GM21529 (cell line): ENCODE measurements around the gene TBC1D10B.
A peak's percentile ranks its signal among the peaks of the same experiment; 100 is the strongest.

Source experiments
- ATAC-seq: cut with Tn5 transposase; IDR thresholded peaks from one replicate; pipeline ENCODE4 v1.9.1; 2021; ENCODE audit not compliant: unreplicated experiment

Gene TBC1D10B

DNA sequence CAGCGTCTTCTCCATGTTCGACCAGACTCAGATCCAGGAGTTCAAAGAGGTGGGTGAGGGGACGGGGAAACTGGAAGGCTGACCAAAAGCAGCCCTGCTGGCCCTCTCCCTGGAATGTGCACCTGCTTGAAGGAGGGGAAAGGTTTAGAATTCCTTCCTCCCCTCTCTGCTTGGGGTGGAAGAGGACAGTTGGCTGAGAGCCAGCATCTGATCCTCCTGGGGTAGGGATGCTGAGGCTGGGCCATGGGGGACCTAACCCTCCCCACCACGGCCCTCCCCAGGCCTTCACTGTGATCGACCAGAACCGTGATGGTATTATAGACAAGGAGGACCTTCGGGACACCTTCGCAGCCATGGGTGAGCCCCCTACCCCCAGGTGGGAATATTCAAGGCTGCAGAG, 5.6 kb upstream of the TBC1D10B start:
- ATAC-seq: no peak

DNA sequence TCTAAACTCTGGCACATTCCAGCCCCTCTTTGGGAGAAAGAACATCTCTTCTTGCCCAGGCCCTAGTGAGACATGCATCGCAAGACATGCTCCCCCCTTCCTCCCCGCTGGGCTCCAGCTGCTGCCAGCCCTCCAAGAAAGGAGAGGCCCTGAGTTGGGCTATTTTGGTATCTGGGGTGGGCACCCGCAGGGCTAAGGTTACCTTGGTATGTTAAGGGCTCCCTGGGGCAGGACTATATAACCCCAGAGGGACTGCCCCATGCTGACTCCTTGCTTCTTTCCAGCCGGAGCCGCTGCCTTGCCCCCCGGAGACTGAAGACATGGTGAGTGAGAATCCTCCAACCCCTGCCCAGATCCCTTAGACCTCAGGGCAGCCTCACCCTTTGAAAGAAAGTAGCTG, 4.2 kb upstream of the TBC1D10B start, which contains the start of gene MYL11:
MYL11 (plus strand) TSS at position 265 of the 400 bp plus-strand sequence; CDS start at position 321, 56 bp downstream.
- ATAC-seq: no peak

DNA sequence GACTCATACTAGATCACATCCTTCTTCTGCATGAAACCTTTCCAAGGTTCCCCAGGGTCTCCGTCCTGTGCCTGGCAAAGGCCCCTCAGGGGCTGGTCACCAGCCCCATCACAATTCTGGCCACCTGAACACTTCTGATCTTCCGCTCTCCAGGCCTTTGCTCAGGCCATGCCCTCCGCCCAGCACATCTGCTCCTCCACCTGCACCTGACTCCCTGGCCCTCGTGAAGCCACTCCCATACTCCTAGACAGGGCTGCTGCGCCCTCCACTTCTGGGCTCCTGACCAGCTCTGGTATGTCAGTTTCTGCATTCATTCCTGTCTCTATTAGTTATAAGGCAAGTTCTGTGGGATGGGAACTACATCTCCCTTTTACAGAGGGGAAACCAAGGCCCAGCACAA, 2.4 kb upstream of the TBC1D10B start:
- ATAC-seq: no peak

DNA sequence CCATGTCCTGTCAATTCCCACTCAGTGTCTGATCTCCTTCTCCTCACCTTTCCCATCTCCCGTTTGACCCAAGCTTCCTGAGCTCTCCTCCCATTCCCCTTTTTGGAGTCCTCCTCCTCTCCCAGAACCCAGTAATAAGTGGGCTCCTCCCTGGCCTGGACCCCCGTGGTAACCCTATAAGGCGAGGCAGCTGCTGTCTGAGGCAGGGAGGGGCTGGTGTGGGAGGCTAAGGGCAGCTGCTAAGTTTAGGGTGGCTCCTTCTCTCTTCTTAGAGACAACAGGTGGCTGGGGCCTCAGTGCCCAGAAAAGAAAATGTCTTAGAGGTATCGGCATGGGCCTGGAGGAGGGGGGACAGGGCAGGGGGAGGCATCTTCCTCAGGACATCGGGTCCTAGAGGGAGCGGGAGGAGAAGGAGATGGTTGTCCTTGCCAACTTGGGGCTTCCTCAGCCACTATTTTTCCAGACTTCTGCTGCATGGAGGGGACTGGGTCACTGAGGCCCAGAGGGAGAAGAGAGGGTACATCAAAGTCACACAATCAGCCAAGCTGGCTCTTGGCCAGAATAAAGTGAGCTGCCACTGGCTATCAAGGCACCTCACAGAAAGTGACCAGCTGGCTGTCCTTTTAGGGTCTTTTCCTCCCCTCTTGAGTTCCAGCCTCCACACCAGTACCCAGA, 1.9 kb upstream of the TBC1D10B start:
- no peak for ATAC-seq

GRCh38 chr16:30371248-30371816, 1.0 kb upstream of the TBC1D10B start:
- no peak for ATAC-seq

- peak; percentile 6 for ATAC-seq
Observed at GRCh38 chr16:30369938-30370455, 297 bp downstream of the TBC1D10B start.

DNA sequence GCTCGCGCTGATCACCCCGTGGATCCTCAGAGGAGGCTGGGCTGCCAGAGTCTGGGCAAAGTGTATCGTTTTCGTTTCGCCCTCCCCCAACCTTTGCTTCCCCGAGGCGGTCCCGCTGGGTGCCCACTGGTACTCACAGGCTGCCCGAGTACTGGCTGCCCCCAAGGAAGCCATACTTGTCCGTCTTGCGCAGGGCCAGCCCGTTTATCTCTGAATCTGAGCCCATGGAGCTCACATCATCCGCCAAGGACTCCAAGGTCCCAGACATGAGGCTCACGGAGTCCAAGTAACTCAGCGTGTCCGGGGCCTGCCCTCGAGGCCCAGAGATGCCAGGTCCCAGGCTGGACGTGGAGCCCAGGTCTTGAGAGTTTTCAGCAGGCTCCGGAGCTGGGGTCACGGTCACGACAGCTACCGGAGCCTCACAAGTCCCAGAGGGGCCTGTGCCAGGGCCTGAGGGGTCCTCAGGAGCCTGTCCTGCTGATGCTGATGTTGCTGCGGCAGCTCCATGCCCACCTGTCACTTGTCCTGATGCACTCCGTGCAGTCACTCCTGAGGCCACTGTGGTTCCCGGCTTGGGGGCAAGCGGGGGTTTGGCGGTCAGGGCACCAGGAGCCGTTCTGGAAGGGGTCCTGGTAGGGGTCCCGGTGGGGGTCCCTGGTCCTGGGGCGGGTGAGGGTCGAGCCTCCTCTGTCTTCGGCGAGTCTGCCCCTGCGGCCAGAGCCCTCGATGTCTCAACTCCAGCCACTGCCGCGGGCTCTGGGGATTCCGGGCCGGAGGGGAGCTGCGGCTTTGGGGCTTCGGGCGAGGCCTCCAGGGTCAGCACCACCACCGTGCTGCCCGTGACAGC, 980 bp downstream of the TBC1D10B start:
- no peak for ATAC-seq

- no peak for ATAC-seq
Observed at GRCh38 chr16:30368792-30369090, 1.6 kb downstream of the TBC1D10B start.

- no peak for ATAC-seq
Observed at GRCh38 chr16:30368122-30368791, 2.0 kb downstream of the TBC1D10B start.

- no peak for ATAC-seq
Observed at GRCh38 chr16:30367349-30368009, 2.8 kb downstream of the TBC1D10B start.

GRCh38 chr16:30366511-30366910, 3.8 kb downstream of the TBC1D10B start:
- ATAC-seq: no peak

DNA sequence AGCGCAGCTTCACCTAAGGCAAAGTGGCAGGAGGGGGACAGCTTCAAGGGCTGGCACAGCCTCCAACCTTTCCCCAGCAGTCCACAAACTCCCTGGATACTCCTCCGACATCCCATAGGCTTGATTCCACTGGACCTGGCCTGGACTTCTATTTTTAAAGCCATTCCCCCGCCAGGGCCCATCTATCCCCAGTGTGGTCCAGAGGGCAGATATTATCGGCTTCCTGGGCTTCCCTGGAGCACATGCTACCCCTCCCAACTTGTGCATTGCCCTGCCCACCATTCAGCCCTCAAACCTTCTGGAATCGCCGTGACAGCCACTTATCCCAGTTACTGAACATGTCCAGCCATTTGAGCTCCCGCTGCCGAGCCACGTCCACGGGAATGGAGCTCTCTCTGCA, 5.1 kb downstream of the TBC1D10B start:
- no peak for ATAC-seq

DNA sequence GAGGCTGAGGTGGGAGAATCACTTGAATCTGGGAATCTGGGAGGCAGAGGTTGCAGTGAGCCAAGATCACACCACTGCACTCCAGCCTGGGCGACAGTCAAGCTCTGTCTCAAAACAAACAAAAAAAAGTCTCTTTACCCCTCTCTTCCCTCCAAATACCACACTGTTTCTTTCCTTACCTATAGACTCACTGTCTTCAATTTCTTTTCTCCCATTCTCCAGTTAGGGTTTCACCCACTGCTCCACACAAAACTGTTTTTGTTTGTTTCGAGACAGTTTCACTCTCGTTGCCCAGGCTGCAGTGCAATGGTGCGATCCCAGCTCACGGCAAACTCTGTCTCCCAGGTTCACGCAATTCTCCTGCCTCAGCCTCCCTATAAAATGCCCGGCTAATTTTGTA, 9.1 kb downstream of the TBC1D10B start:
- ATAC-seq: no peak

- ATAC-seq: no peak
Observed at GRCh38 chr16:30359871-30360170, 10.5 kb downstream of the TBC1D10B start.

- no peak for ATAC-seq
Observed at GRCh38 chr16:30358990-30359870, 11.1 kb downstream of the TBC1D10B start.

- no peak for ATAC-seq
Observed at GRCh38 chr16:30358577-30358936, 11.7 kb downstream of the TBC1D10B start.

DNA sequence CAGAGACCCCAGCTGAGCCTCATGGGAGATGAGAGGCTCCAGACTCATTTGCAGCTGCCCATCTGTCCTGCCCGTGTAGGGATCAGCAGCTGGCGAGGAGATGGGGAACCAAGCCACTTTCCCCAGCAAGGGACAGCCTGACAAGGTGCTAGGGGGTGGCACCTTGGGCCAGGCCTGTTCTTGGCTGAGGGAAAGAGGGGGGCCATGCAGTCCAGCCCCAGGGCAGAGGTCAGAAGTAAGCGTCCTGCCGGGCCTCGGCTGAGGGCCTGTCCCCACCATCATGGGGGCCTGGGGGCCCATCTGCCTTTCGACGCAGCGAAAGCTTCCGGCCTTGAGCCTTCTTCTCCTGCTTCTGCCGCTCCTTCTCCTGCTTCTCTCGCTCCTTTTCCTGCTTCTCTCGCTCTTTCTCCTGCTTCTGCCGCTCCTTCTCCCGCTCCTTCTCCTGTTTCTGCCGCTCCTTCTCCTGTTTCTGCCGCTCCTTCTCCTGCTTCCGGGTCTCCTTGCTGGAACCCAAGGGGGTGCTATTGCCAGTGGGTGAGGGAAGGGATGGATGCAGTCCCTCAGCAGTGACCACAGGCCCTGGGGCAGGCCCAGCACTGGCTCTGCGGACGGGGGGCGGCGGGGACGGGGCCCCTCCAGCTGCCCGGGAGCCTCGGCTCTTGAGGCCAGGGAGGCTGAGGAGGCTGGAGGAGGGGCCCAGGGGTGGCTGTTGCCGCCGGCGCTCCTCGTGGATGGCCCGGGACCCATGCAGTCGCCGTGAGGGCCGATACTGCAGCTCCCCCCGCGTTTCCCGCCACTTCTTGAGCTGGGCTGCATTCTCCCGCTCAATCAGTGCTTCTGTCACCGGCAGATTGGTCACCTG, 12.3 kb downstream of the TBC1D10B start:
- ATAC-seq: no peak

DNA sequence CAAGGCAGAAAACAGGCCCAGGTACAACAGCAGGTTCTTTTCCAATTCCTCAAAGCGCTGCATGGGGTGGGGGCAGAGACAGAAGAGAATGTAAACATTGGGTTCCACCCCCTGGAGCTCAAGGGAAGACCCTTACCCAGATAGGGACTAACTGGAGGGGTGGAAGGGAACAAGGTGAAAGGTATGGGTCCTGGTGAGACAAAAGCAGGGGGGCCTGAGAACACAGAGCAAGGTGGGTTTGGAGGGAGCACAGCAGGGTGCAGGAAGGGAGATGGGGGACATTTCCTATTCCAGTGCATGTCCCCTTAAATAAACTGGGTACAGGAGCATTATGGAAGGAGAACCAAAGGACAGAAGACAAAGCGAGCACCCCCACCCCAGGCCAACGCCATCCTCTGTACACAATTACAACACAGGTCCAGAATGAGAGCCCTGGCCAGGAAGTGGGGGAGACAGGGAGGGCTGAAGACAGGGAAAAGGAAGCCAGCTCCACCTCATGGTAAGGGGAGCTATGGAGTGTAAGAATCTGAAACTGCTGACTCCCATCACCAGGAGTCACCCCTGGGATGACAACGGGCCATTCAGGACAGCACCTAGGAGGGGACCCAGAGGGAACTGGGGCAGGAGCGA, 13.1 kb downstream of the TBC1D10B start:
- no peak for ATAC-seq
